ENCODE measurements around the gene TUBGCP3.
"Not testable (repeated sequence)": the region's sequence is repeated elsewhere in the genome, so short reads cannot be mapped to it uniquely, and the experiment has no call there.

Gene TUBGCP3

DNA sequence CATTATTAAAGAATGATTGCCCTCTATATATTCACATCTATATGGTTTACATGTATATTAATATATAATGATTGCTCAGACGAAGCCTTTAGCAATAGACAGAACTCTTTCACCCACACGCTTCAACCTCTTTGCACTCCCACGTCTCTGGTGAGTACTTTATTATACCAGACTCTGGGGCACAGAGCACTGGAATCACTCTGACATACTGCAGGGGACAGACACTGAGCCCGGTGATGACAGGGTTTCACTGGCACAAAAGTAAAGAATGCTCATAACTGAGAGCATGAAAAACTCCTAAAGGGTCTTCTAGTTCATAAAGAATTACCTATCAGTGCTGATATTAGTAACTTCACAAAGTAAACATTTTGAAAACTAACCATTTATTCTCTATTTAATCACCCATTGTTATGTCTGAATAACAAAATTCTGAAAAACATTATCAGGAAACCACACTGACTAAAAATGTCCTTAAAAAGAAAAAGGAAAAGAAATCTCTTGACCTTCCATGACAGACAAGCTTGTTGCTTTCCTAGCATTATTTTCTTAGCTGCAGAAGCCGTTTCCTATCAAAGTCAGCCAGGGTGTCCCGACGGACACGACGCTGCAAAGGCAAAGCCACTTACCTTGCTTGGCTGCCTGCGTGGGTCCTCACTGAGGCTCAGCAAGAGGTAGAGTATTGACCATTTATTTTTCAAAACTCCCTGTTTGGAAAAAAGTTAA lies 29.1 kb downstream of the TUBGCP3 start:
- in situ Hi-C loops (cut with HindIII; ENCODE audit: low pct_ligation_motif_present, low pct_unique_long_range_greater_than_20kb, low sequenced_read_pairs): no loop called here
- DNase-seq: no peak

DNA sequence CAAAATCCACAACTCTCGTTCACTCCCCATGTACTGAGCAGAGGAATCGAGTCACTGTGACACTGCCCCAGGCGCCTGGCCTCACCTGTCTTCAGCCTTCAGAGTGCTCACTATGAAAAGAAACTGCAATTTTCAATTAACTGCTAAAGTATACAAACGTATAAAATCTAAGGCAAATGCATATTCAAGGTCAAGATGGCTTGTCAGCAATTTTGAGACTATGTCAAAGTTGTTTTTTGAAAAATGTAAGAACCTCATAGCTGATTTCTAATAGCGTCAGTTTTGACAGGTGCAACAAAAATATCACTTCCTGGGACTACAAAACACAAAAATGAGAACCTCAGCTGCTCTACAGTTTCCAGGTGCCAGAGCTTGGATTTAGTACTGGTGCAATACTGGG lies 31.4 kb downstream of the TUBGCP3 start:
- in situ Hi-C loops (cut with HindIII; ENCODE audit: low pct_ligation_motif_present, low pct_unique_long_range_greater_than_20kb, low sequenced_read_pairs): no loop called here
- DNase-seq: no peak

DNA sequence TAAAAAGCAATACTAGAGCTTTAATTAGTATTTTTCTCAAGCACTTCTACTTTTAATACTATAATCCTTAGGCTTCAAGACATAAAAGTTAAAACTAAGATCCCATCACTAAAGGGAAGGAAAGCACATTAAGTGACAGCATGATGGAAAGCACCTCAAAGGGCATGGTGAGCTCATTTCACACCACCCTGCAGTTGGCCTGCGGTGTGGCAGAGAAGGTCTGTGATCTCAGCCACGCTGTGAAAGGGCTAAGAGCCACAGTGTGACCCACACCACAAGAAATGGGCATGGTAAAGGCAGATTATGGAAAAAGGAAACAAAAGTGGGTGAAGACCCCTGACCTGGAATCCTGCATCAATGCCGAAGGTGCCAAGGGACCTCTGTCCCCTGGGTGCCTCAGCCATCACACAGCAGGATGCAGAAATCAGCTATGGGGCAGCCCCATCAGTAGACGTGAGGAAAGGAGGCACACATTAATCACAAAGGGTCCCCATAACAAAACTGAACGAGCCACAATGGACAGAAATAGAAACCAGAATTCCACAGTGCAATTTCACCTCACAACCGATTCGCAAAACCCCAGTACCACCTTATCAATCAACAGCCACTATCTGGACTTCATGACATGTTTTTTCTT lies 33.6 kb downstream of the TUBGCP3 start:
- in situ Hi-C loops (cut with HindIII; ENCODE audit: low pct_ligation_motif_present, low pct_unique_long_range_greater_than_20kb, low sequenced_read_pairs): no loop called here
- DNase-seq: no peak

DNA sequence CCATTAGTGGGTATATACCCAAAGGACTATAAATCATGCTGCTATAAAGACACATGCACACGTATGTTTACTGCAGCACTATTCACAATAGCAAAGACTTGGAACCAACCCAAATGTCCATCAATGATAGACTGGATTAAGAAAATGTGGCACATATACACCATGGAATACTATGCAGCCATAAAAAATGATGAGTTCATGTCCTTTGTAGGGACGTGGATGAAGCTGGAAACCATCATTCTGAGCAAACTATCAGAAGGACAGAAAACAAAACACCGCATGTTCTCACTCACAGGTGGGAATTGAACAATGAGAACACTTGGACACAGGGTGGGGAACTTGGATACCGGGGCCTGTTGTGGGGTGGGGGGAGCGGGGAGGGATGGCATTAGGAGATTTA lies 39.0 kb downstream of the TUBGCP3 start:
- in situ Hi-C loops (cut with HindIII; ENCODE audit: low pct_ligation_motif_present, low pct_unique_long_range_greater_than_20kb, low sequenced_read_pairs); DNase-seq: not testable (repeated sequence)

DNA sequence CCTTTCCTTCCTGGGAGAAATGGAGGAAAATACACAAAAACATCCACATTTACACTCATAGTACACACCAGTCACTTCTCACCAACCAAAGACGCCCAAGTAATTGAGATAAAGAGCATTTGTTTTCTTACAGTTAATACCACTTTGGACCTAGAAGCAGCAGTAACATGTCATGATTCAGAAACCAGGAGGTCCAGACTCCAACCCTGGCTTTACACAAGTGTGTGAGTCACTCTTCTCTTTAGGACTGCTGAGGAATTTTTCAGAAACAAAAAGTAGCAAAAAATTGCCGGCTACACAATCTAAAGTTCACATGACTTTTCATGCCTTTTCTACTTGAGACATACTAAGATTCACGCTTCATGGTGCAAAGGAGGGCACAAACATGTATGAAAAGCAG lies 42.1 kb downstream of the TUBGCP3 start:
- peak; percentile 58 for DNase-seq
- in situ Hi-C loops (cut with HindIII; ENCODE audit: low pct_ligation_motif_present, low pct_unique_long_range_greater_than_20kb, low sequenced_read_pairs): no loop called here

DNA sequence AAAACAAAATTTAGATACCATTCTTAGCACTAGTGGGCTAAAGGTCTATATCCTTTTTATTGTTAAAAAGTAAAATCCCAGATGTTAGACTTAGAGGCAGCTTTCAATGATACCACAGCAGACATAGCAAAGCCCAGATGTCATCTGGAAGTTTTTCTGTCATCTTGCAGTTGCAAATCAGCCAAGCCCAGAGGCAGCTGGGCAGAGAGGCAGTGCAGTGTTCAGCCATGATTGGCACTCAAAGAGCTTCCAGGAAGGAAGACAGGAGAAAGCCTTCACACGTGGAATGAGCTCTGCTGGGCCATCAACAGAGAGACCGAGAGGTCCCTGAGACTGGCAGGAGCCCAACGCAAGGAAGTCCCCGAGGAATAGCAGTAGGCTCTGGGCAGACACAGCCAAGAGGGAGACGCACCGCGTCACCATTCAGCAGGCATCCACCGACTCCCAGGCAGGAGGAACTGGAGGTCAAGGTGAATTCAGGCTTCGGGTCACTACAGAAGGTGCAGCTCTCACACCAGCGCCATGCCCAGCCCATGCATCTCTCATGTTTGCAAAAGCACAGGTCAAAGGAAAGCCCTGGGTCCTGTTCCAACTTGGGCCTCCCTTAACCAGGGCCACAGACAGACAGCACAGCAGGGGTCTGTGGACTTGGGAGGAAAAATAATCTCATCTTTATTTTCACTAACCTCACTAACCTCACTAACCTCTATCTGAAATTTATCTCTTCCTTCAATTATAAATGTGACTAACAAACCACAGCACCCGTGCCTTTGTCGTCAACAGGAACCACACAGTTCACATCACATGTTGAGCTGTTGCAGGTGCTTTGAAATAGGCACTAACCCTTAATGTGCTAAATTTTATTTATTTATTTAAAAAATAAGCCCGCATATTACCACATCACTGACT lies 54.9 kb downstream of the TUBGCP3 start:
- in situ Hi-C loops (cut with HindIII; ENCODE audit: low pct_ligation_motif_present, low pct_unique_long_range_greater_than_20kb, low sequenced_read_pairs): no loop called here
- no peak for DNase-seq

DNA sequence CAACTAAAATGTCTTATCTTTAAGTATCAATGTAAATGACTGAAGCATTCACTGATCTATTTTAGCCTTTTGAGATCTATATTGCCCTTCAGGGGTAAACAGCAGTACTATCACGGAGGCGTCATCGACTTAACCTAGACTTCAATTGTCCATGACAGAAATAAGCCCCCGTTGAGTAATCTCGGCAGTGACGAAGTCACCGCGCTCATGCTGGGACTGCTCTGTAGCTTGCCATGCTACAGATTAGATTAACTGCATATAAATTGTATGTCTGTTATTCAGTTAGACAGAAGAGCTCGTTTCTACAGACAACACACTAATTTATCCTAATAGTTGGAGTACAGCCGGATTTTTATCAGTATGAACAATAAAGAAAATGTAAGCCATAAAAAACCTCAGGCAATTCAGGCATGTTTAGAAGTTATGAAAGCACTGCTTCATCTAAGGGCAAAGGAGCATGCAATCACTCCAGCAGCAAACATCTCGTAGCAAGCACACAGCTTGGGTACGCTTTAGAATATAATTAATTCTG lies 56.6 kb downstream of the TUBGCP3 start:
- in situ Hi-C loops (cut with HindIII; ENCODE audit: low pct_ligation_motif_present, low pct_unique_long_range_greater_than_20kb, low sequenced_read_pairs): no loop called here
- no peak for DNase-seq

DNA sequence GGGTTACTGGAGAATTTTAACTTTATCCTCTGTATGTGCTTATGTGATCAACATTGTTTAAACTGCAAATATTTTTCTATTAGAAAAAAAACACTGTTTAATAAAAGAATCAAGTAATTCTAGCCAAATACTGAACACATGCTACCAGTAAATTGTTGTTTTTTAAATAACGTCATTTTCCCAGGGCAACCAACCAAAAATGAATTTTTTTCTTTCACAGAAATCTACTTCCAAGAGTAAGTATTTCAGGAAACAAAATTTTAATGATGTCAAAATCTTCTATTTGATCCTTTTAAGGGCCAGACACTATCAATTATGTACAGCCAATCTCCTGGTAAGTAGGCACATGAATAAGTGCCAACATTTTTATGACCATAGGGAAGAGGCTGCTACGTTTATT lies 57.1 kb downstream of the TUBGCP3 start:
- in situ Hi-C loops (cut with HindIII; ENCODE audit: low pct_ligation_motif_present, low pct_unique_long_range_greater_than_20kb, low sequenced_read_pairs): no loop called here
- DNase-seq: no peak

DNA sequence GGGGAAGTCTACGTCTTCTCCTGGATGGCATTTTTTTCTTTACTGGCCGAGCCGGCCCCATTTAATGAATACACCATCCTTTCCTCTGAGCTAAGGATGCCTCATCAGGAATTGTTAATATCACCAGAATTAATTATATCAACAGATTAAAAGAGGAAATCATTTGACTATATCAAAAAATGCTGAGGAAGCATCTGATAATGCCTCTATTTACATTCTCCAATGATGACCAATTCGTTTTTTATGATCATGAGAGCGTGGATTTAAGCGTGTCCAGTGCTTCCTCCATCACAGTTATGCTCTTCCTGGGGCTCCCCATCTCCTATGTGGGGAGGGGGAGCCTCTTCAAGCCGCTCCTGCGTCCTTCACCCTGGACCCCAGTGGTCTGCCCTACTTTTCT lies 58.7 kb downstream of the TUBGCP3 start:
- in situ Hi-C loops (cut with HindIII; ENCODE audit: low pct_ligation_motif_present, low pct_unique_long_range_greater_than_20kb, low sequenced_read_pairs): no loop called here
- no peak for DNase-seq

DNA sequence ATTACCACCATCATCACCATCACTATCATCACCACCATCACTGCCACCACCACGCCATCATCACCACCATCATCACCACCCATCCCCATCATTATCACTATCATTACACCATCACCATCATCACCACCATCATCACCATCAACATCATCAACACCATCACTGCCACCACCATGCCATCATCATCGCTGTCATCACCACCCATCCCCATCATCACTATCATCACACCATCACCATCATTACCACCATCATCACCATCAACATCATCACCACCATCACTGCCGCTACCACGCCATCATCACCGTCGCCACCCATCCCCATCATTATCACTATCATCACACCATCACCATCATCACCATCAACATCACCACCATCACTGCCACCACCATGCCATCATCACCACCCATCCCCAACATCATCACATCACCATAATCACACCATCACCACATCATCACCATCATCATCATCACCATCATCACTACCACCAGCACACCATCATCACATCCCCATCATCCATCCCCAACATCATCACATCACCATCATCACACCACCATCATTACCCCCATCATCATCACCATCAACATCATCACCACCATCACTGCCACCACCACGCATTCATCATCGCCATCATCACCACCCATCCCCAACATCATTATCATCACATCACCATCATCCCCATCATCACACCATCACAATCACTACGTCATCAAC lies 61.7 kb downstream of the TUBGCP3 start:
- in situ Hi-C loops (cut with HindIII; ENCODE audit: low pct_ligation_motif_present, low pct_unique_long_range_greater_than_20kb, low sequenced_read_pairs): no loop called here
- DNase-seq: no peak

DNA sequence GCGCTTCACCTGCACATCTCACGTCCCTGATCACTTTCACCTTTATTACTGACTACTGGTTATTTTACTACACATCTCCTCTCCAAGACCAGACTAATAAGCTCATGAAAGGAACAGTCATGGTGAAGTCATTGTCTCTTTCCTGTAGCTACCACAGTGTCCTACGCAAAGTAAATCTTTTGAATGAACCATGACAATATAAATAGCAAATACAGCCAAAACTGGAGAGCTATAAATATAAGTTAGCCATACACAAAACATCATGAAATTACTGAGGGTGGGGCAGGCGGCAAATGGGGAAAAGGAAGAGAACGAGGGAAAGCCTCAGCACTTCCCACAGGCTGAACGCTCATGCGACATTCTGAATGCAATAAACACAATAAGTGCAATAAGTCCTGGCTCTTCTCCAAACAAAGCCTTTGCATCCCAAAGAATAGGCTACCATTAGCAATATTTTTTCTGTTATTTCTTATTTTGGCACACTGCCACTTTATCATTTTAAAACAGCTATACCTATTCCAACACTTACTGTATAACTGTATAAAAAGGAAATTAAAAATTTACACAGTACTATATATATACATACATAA lies 62.5 kb downstream of the TUBGCP3 start:
- in situ Hi-C loops (cut with HindIII; ENCODE audit: low pct_ligation_motif_present, low pct_unique_long_range_greater_than_20kb, low sequenced_read_pairs): no loop called here

DNA sequence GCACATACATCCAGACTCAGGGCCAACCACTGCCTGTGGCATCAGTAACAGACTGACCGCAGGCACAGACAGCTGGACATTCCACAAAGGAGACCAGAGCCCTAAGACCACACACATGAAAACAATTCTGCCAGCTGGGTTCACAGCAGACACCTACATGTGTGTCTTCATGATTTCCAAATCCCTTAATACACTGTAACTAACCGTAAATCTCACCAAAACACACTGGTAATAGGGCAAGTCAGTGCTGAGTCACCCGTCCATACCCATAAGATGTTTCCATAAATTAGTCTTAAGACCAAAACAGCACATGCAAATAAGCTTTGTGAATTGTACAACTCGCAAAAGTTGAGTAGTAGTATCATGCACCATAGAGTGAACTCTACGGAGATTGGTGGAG lies 65.4 kb downstream of the TUBGCP3 start:
- DNase-seq: no peak
- in situ Hi-C loops (cut with HindIII; ENCODE audit: low pct_ligation_motif_present, low pct_unique_long_range_greater_than_20kb, low sequenced_read_pairs): no loop called here

More for the DNA sequence above, 62.5 kb downstream of the TUBGCP3 start:
- DNase-seq: no peak

DNA sequence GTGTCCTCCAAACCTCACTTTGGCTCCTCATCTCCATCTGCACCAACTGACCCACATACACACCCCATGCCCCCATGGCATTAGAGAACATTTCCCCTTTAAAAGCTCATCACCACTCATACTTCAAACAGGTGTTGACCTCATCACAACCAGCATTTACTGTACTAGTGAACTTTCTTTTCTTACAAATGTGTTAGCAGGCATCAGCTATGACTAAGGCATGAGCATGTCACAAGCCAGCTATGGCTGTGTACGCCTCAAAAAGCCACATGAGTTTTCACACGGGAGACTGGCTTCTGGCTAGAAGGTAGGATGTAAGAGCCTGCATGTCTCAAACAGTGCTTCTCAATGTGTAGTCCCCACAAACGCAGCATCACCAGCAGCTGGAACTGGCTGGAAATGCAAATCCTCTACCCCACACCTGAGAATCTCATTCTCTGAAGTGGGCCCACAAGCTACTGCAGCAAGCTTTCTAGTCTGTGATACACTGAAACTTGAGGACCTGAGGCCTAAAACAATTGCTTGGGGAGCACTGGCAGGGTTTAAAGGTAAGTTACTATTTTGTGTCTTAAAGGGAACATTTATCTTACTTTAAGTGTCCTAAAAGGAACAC lies 66.8 kb downstream of the TUBGCP3 start:
- in situ Hi-C loops (cut with HindIII; ENCODE audit: low pct_ligation_motif_present, low pct_unique_long_range_greater_than_20kb, low sequenced_read_pairs): no loop called here
- no peak for DNase-seq

DNA sequence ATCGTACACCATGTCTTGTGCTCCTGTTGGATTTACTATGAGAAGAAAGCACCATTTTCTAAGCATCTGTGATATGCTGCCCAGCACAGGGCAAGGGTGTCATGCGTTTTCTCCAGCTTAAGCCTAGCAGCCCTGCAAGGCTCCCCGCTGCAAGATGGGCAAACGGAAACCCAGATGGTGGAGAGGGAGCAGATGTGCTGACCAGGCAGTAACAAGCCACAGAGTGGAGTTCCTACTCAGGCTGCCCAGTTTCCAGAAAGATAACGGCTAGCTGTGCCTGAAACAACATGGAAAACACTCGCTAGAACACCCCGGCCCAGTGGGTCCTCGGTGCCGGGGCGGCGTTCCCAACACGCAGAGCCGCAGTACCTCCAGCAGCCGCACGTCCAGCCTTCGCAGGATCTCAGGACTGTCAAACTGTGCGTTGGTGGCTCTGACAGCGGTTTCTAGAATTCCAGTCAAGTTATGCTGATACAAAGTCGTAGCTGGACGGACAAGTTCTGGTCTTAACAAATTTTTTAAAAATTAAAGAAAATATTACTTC lies 68.4 kb downstream of the TUBGCP3 start:
- no peak for DNase-seq
- in situ Hi-C loops (cut with HindIII; ENCODE audit: low pct_ligation_motif_present, low pct_unique_long_range_greater_than_20kb, low sequenced_read_pairs): no loop called here

DNA sequence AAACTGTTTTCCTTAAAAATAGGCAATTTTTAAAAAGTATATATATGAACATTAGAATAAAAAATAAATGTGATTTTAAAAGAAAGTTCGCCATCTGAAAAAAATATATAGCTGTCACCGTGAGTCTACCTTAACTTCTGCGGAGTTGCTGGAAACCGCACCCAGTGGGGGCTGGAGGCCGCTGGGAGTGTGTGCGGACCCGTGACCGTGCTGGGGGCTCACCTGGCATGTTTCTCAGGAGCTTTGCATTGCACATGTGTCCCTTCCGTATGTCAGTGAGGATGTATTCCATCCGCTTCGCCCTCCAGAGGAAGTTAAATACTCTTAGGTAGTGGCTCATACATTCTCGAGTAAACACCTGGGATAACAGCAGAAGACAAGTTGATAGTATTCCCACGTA lies 71.7 kb downstream of the TUBGCP3 start:
- DNase-seq: no peak
- in situ Hi-C loops (cut with HindIII; ENCODE audit: low pct_ligation_motif_present, low pct_unique_long_range_greater_than_20kb, low sequenced_read_pairs): no loop called here

DNA sequence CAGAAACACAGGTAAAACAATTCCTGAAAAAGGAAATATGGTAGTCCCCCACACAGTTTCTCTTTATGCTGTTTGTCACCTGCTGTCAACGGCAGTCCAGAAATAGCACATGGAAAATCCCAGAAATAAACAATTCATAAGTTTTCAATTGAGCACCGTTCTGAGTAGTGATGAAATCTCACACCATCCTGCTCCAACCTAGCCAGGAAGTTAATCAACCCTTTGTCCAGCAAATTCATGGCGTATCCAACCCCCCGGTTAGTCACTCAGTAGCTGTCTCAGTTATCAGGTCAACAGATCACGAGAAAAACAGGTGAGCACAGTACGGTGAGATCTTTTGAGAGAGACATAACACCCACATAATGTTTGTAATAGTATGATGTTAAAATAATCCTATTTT lies 74.2 kb downstream of the TUBGCP3 start:
- DNase-seq: no peak
- in situ Hi-C loops (cut with HindIII; ENCODE audit: low pct_ligation_motif_present, low pct_unique_long_range_greater_than_20kb, low sequenced_read_pairs): no loop called here

DNA sequence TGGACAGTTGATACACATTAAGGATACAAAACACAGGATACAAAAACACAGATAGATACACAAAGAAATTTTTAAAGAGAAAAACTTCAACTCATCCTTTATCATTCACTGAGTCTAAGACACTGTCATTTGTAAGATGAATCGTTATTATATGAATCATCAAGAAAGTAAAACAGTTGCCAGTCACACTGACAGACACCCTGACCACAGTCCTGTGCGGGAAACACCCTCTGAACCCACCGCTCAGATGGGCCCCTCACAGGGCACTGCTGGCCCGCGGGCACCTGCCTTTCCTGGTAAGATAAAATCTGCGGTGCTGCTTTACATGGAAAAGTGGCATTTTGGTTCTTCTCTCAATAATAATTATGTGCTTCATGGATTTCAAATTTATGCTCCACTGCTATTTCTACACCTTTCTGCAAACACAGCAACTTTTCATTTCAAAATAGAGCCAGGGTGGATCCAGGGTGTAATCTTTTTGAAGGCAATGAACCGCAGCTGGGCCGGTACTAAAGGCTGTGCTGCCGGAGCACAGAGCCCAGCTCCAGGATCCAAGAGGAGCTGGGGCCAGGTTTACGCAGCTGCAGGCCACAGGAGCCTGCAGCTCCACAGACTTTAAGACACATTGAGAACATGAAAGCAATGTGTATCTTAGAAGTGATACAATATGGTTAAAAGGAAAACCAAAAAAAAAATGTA lies 76.8 kb downstream of the TUBGCP3 start:
- DNase-seq: peak; percentile 22
- in situ Hi-C loops (cut with HindIII; ENCODE audit: low pct_ligation_motif_present, low pct_unique_long_range_greater_than_20kb, low sequenced_read_pairs): no loop called here

Measured in ACHN (cell line).